ENCODE measurements around the gene IMPG2.

- TF ChIP-seq EZH2 (IDR thresholded peaks at IDR 0.05; ENCODE audit: borderline replicate concordance) = no peak
- TF ChIP-seq, protein P1, sequence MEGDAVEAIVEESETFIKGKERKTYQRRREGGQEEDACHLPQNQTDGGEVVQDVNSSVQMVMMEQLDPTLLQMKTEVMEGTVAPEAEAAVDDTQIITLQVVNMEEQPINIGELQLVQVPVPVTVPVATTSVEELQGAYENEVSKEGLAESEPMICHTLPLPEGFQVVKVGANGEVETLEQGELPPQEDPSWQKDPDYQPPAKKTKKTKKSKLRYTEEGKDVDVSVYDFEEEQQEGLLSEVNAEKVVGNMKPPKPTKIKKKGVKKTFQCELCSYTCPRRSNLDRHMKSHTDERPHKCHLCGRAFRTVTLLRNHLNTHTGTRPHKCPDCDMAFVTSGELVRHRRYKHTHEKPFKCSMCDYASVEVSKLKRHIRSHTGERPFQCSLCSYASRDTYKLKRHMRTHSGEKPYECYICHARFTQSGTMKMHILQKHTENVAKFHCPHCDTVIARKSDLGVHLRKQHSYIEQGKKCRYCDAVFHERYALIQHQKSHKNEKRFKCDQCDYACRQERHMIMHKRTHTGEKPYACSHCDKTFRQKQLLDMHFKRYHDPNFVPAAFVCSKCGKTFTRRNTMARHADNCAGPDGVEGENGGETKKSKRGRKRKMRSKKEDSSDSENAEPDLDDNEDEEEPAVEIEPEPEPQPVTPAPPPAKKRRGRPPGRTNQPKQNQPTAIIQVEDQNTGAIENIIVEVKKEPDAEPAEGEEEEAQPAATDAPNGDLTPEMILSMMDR (IDR thresholded peaks at IDR 0.05; ENCODE audit: poor library complexity) = no peak
- no peak for TF ChIP-seq EZH2phosphoT487 (IDR thresholded peaks at IDR 0.05; ENCODE audit: low read depth, severe bottlenecking, unreplicated experiment)
These were observed 100.4 kb downstream of the IMPG2 start for GRCh38 chr3:101219842-101220560.

Measured in hepatocyte (in vitro differentiated cells).